EL (cell line): ENCODE measurements around the gene CBLIF.
A peak's percentile ranks its signal among the peaks of the same experiment; 100 is the strongest.
"Not testable (repeated sequence)": the region's sequence is repeated elsewhere in the genome, so short reads cannot be mapped to it uniquely, and the experiment has no call there.

Source experiments
- DNase-seq: peaks from one replicate; pipeline ENCODE4 v3.0.0-alpha.2; 2016

The CBLIF gene

DNA sequence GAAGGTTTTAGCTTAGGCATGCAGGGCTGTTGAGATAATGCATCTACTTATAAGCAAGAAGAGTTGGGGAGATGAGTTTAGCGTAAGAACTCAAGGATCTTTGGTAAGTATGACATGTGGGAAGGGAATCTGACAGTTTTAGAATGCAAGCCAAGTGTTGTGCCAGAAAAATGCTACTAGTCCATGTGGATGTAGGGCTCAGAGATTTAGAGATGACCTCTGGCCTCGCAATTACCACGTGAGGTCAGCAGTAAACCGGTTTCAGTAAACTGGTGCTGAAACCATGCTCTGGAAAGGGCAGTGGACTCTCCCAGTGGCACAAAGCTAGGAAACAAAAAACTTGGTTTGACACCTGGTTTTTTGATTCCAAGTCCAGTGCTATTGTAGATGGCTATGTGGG is 53.7 kb downstream of the CBLIF start:
- peak; percentile 16 for DNase-seq

GRCh38 chr11:59787816-59788215 is 57.5 kb downstream of the CBLIF start:
- DNase-seq, result peak; percentile 76

DNA sequence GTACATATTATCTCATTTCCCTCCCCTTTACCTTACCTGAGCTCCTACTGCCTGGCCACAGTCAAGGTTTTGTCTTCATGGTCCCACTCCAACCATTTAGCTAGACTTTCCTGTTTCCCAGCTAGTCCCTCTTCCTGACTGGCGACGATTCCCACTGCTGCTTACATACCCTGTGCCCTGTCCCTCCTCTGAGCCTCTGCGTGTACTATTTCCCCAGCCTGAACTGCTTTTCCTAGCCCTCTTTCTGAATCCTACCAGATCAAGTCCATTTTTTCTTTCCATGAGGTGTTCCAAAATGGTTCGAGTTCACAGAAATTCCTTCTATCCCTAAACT is 58.1 kb downstream of the CBLIF start:
- no peak for DNase-seq

DNA sequence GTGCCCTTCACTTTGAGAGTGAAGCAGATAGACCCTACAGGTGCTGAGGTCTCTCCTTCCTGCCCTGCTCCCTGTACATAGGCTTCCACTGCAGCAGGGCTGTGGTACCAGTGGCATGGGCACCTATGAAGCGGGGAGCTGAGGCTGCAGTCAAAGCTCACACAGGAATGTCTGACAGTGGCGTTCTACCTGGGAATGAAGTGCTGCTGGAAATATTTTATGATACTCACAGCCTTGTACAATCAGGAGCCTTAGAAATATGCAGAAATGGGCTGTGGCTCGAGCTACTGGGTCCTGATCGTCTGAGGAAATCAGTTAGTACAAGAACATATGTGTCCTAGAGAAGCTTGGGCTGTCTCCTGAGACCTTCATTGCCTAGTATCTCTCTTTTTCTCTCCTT is 59.5 kb downstream of the CBLIF start:
- DNase-seq, result no peak

DNA sequence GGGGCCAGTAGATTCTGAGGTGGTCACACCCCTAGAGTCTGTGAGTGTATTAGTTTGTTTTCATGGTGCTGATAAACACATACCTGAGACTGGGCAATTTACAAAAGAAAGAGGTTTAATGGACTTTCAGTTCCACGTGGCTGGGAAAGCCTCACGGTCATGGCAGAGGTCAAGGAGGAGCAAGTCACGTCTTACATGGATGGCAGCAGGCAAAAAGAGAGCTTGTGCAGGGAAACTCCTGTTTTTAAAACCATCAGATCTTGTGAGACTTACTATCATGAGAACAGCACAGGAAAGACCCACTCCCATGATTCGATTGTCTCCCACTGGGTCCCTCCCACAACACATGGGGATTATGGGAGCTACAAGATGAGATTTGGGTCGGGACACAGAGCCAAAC is 60.9 kb downstream of the CBLIF start:
- DNase-seq, result not testable (repeated sequence)

GRCh38 chr11:59783632-59784090 is 61.6 kb downstream of the CBLIF start:
- DNase-seq, result no peak

- DNase-seq, result no peak
These were observed 63.2 kb downstream of the CBLIF start for GRCh38 chr11:59782080-59782479.

GRCh38 chr11:59779487-59779886 is 65.8 kb downstream of the CBLIF start:
- no peak for DNase-seq
